GM12878 (cell line): ENCODE measurements around the gene CARHSP1. TPM values are rescaled to one million over a fixed set of nuclear protein-coding genes. Genes with fewer than 3 reads are reported as not detected.

Experiments used
- ATAC-seq: fragments of 200-7000 bp; cut with Tn5 transposase; 3 replicates; pipeline ENCODE4 v1.9.1; 2020; ENCODE audit warnings: mild to moderate bottlenecking, moderate library complexity
- BruUV-seq: library from RNA; stranded (reverse); fragments of 400-500 nt; replicated peaks from 2 replicates; lab custom pipeline; 2021; lab: Mats Ljungman, UMichigan
- CTCF ChIA-PET: fragments of 300-600 bp; sonication (Branson Sonifier 250); formaldehyde crosslinking; extraction: SDS; loops from one replicate; lab custom pipeline; 2021; ENCODE audit warnings: inconsistent platforms; lab: Yijun Ruan, JAX
- POLR2A ChIA-PET: fragments of 350-600 bp; formaldehyde crosslinking; extraction: SDS; loops from one replicate; lab custom pipeline; 2021; ENCODE audit warnings: inconsistent platforms; lab: Charles Lee
- RAD21 ChIA-PET: fragments of 300-600 bp; sonication (Branson Sonifier 250); formaldehyde crosslinking; loops from one replicate; lab custom pipeline; 2023; ENCODE audit warnings: antibody characterized with exemption; ENCODE audit not compliant: unreplicated experiment; lab: Charles Lee
- SMC1A ChIA-PET: fragments of 300-600 bp; sonication (Branson Sonifier 250); formaldehyde crosslinking; loops from one replicate; lab custom pipeline; 2023; ENCODE audit not compliant: unreplicated experiment, uncharacterized antibody; lab: Charles Lee
- DNase-seq: peaks from one replicate; pipeline ENCODE4 v3.0.0-alpha.2; 2011; ENCODE audit warnings: low read depth, low spot score
- FAIRE-seq: peaks from 3 replicates; lab custom pipeline; 2011; peaks lifted over from hg19 to GRCh38; lab: Jason Lieb, UNC
- H2AFZ ChIP-seq: 2 replicates; pipeline ENCODE4 v1.6.0; 2011; ENCODE audit warnings: low read depth, low read length, control low read depth; ENCODE audit not compliant: control insufficient read depth
- H3K27ac ChIP-seq: 2 replicates; pipeline ENCODE4 v1.5.1; 2011; ENCODE audit warnings: control low read depth; ENCODE audit not compliant: control insufficient read depth, insufficient read depth
- H3K27me3 ChIP-seq, 2 experiments: replicated peaks in 1 of 2; 2 replicates each; pipeline versions ENCODE4 v1.6.0 to v1.6.1; 2011; ENCODE audit warnings: low read length in 1 of 2; ENCODE audit not compliant: control insufficient read depth in 2 of 2, insufficient read depth in 2 of 2
- H3K36me3 ChIP-seq, 2 experiments: 2 replicates each; pipeline ENCODE4 v1.5.1; 2011; ENCODE audit warnings: low read length in 1 of 2; ENCODE audit not compliant: control insufficient read depth in 2 of 2, insufficient read depth in 2 of 2
- H3K4me1 ChIP-seq: 2 replicates; pipeline ENCODE4 v1.6.1; 2011; ENCODE audit warnings: mild to moderate bottlenecking, low read length, moderate library complexity, mixed read lengths; ENCODE audit not compliant: control insufficient read depth, insufficient read depth
- H3K4me2 ChIP-seq: 2 replicates; pipeline ENCODE4 v1.6.0; 2011; ENCODE audit warnings: control low read depth; ENCODE audit not compliant: control insufficient read depth, insufficient read depth
- H3K4me3 ChIP-seq: fragments of 200-600 bp; sonication (generic); 2 replicates; pipeline ENCODE4 v1.5.1; 2016
- H3K79me2 ChIP-seq: 2 replicates; pipeline ENCODE4 v1.6.0; 2011; ENCODE audit warnings: low read length; ENCODE audit not compliant: control insufficient read depth, insufficient read depth
- H3K9ac ChIP-seq: 2 replicates; pipeline ENCODE4 v1.8.0; 2011; ENCODE audit warnings: low read length, control low read depth, mixed read lengths; ENCODE audit not compliant: control insufficient read depth, insufficient read depth
- H3K9me3 ChIP-seq: replicated peaks from 3 replicates; pipeline ENCODE4 v1.5.1; 2011; ENCODE audit warnings: mild to moderate bottlenecking, low read length; ENCODE audit not compliant: control insufficient read depth, insufficient read depth
- H4K20me1 ChIP-seq: 2 replicates; pipeline ENCODE4 v1.6.0; 2011; ENCODE audit not compliant: control insufficient read depth, insufficient read depth
- WGBS: methylation state at CpG from one replicate; pipeline ENCODE4 v1.1.6; 2016; ENCODE audit warnings: low lambda C conversion rate; ENCODE audit not compliant: insufficient replicate concordance, insufficient coverage; ENCODE audit errors: missing lambda C conversion rate; 5-methylcytosine and 5-hydroxymethylcytosine counted together
- in situ Hi-C: fragments of 300-500 bp; cut with MboI; formaldehyde crosslinking; loops from 9 replicates; pipeline ENCODE4 v1.14.3; 2018; ENCODE audit warnings: mixed read lengths
- intact Hi-C: fragments of 100-400 bp; cut with micrococcal nuclease; formaldehyde crosslinking; loops from one replicate; pipeline ENCODE4 v1.14.2; 2022; ENCODE audit not compliant: unreplicated experiment
- polyA plus RNA-seq, 11 experiments: library from polyadenylated mRNA; depleted of rRNA in 4 of 11; unstranded in 6 of 11; stranded (reverse) in 5 of 11; fragments of >200 nt; fragmentation: Nextera tagmentation in 4 of 11; fragmentation: Illumina TruSeq in 1 of 11; extraction: Ambion mirVana in 4 of 11; extraction: Trizol in 1 of 11; gene quantifications; 1 replicate in 1 of 11; 2 replicates in 10 of 11; pipeline versions ENCODE4 v1.2.1 to v1.2.3, GENCODE V29; 2011 to 2016; ENCODE audit warnings: inconsistent platforms in 2 of 11, missing spikeins in 2 of 11, low read depth in 1 of 11
- total RNA-seq, 4 experiments: library from RNA; depleted of rRNA in 3 of 4; stranded (reverse); fragments of >200 nt in 3 of 4; fragmentation: Illumina TruSeq in 1 of 4; extraction: Trizol in 1 of 4; gene quantifications; 2 replicates each; pipeline versions ENCODE4 v1.2.1 to v1.2.3, GENCODE V29; 2013 to 2021
- TF ChIP-seq, protein P1 (sequence below): IDR thresholded peaks from 2 replicates; pipeline ENCODE4 v1.6.1; 2011; ENCODE audit warnings: low read depth, mild to moderate bottlenecking, low read length, moderate library complexity, borderline replicate concordance; ENCODE audit errors: extremely low read depth
- TF ChIP-seq, protein P2 (sequence below): IDR thresholded peaks from 2 replicates; pipeline ENCODE4 v1.6.1; 2011; ENCODE audit warnings: borderline replicate concordance, low read depth, mild to moderate bottlenecking, moderate library complexity, low read length; ENCODE audit not compliant: insufficient read depth, poor library complexity, severe bottlenecking

Gene CARHSP1
- total and polyA plus RNA-seq, 10 of the 15 experiments (the other 5 are each of a cell fraction or from before 2014, with no cell fraction given), result 5.5 to 112 (median 67.0) TPM

DNA sequence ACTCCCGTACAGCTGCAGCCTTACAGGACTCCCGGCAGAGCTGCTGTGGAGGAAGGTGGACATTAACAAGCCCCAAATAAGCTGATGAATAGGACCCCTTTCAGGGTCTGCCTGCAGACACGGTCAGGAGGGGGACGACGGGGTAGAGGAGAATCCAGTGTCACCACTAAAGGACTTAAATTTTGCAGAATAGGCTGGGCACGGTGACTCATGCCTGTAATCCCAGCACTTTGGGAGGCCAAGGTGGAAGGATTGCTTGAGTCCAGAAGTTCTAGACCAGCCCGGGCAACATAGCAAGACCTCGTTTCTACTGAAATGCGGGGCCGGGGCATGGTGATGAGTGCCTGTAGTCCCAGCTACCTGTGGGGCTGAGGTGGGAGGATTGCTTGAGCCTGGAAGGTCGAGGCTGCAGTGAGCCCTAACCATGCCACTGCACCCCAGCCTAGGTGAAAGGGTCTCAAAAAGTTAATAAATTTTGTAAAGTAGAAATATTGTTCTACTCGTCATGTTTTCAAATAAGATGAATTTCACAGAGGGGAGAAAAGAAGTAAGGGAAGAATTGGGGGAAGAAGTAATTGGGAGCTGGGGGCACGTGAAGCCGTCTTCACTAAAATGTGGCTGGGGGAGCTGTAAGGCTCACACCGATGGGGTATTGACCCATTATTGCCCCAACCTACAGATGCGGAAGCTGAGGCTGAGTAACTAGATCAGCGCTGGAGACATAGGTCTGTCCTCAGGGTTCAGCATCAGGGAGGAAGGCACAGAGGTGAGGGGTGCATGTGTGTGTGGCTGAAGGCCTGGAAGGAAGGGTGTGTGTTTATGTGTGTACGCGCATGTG, 18.0 kb upstream of the CARHSP1 start:
- WGBS, result 77% methylated on average over 19 of the region's 19 CpGs
- H2AFZ ChIP-seq, result no peak overlapping the region
- no peak overlapping the region for H3K27ac ChIP-seq
- no peak overlapping the region for H3K4me2 ChIP-seq
- DNase-seq (no peak), FAIRE-seq (no peak), ATAC-seq (no peak)
- TF ChIP-seq, protein P1, sequence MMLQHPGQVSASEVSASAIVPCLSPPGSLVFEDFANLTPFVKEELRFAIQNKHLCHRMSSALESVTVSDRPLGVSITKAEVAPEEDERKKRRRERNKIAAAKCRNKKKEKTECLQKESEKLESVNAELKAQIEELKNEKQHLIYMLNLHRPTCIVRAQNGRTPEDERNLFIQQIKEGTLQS, result no peak
- TF ChIP-seq, protein P2, sequence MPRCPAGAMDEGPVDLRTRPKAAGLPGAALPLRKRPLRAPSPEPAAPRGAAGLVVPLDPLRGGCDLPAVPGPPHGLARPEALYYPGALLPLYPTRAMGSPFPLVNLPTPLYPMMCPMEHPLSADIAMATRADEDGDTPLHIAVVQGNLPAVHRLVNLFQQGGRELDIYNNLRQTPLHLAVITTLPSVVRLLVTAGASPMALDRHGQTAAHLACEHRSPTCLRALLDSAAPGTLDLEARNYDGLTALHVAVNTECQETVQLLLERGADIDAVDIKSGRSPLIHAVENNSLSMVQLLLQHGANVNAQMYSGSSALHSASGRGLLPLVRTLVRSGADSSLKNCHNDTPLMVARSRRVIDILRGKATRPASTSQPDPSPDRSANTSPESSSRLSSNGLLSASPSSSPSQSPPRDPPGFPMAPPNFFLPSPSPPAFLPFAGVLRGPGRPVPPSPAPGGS, result peak; percentile 29
- intact Hi-C loops (no loop called here), in situ Hi-C loops (no loop called here)
- H3K27me3 ChIP-seq, result no peaks in the 10 kb centered on the region
- peaks cover 18% of the 10 kb centered on the region for H3K4me1 ChIP-seq
- no peak overlapping the region for H3K4me3 ChIP-seq
- BruUV-seq, result no TSS peak
- peaks cover 10% of the 10 kb centered on the region for H3K79me2 ChIP-seq
- ChIA-PET CTCF (interaction anchor here (1.0 kb wide), 1 partner anchor 49 kb away, joined by 4 read pairs; no protein-coding TSS in a partner anchor), SMC1A (interaction anchor here (0.6 to 1.5 kb wide), 2 partner anchors 9 to 16 kb away, joined by 3 read pairs; no protein-coding TSS in a partner anchor), RAD21 (interaction anchor here (0.8 to 1.3 kb wide), 2 partner anchors 50 to 248 kb away, joined by 3 read pairs; no protein-coding TSS in a partner anchor), POLR2A (interaction anchor here (0.6 kb wide), 2 partner anchors 50 to 87 kb away, joined by 3 to 4 read pairs; no protein-coding TSS in a partner anchor)
- peaks cover 3% of the 10 kb centered on the region; the same call in 2 of the 3 replicates for H3K9me3 ChIP-seq
- H3K36me3 ChIP-seq, result peaks cover 11 to 25% of the 10 kb centered on the region in 2 experiments
- no peak overlapping the region for H3K9ac ChIP-seq
- no peaks in the 10 kb centered on the region for H4K20me1 ChIP-seq
